Coronary artery (tissue), 2 donors: Measurements from ENCODE around the gene PRKCH.

Experiments used
- DNase-seq: peaks from one replicate; pipeline ENCODE4 v3.0.0-alpha.2; 2017; ENCODE audit warnings: low spot score
- H3K27ac ChIP-seq, 2 donors: fragments of 200-600 bp; sonication (generic); one replicate each; pipeline ENCODE4 v1.5.1; 2016 to 2019
- H3K4me3 ChIP-seq: fragments of 200-600 bp; sonication (generic); 2 replicates; pipeline ENCODE4 v1.5.1; 2016; ENCODE audit warnings: mild to moderate bottlenecking, moderate library complexity
- TF ChIP-seq, protein P1 (sequence below): fragments of 200-600 bp; sonication (generic); IDR thresholded peaks from one replicate; pipeline ENCODE4 v1.5.1; 2019; ENCODE audit warnings: antibody characterized with exemption

PRKCH gene

GRCh38 chr14:61456720-61457119, 135.3 kb downstream of the PRKCH start:
- no peak for DNase-seq
- H3K4me3 ChIP-seq = no peak overlapping the region
- H3K27ac ChIP-seq = no peak overlapping the region
- TF ChIP-seq, protein P1, sequence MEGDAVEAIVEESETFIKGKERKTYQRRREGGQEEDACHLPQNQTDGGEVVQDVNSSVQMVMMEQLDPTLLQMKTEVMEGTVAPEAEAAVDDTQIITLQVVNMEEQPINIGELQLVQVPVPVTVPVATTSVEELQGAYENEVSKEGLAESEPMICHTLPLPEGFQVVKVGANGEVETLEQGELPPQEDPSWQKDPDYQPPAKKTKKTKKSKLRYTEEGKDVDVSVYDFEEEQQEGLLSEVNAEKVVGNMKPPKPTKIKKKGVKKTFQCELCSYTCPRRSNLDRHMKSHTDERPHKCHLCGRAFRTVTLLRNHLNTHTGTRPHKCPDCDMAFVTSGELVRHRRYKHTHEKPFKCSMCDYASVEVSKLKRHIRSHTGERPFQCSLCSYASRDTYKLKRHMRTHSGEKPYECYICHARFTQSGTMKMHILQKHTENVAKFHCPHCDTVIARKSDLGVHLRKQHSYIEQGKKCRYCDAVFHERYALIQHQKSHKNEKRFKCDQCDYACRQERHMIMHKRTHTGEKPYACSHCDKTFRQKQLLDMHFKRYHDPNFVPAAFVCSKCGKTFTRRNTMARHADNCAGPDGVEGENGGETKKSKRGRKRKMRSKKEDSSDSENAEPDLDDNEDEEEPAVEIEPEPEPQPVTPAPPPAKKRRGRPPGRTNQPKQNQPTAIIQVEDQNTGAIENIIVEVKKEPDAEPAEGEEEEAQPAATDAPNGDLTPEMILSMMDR = peak; percentile 76

DNA sequence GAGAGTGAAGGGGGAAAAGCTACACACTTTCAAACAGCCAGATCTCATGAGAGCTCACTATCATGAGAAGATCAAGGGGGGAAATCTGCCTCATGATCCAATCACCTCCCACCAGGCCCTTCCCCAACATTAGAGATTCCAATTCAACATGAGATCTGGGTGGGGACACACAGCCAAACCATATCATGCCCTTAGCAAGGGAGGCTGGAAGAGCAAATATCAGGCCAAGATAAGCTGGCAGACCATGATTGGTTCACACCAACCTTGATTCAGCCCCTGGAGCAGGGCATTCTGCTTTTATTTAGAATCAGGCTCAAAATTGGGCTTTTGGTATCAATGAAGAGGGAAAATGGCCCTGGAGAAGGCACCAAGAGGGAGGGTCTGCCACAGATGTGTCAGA, 137.4 kb downstream of the PRKCH start:
- DNase-seq = no peak
- Histone ChIP-seq H3K4me3 (no peak overlapping the region), H3K27ac (no peak overlapping the region)
- TF ChIP-seq, protein P1 = no peak

DNA sequence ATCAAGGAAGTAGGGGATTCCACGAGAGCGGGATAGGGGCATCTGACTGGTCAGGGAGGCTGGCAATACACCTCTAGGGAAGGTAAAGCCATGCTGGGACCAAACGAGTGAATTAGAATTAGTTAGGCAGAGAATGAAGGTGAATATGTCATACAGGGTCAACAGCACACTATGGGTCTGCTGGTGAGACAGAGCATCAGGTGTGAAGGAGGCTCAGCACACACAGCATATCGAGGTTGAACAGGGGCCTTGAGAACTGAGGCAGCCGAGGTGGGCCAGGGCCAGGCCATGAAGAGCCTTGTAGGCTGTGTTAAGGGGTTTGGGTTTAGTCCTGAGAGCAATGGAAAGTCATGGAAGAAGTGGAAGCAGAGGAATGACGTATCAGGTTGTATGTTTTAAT, 137.8 kb downstream of the PRKCH start:
- Histone ChIP-seq H3K4me3 (no peak overlapping the region), H3K27ac (no peak overlapping the region)
- TF ChIP-seq, protein P1 = no peak

DNA sequence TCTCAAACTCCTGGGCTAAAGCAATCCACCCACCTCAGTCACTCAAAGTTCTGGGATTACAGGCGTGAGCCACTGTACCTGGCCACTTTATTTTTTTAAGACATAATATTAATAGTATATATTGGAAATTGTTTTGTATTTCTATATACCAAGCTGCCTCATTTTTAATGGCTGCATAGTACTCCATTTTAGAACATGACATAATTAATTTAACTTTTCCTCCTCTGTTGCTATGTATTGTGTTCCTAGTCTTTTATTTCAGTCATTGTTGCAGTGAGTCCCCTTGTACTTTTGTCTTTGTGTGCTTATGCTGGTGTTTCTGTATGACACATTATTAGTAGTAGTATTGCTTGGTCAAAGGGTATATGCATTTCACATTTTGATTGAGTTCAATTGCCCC, 138.7 kb downstream of the PRKCH start:
- no peak for DNase-seq
- TF ChIP-seq, protein P1 = no peak
- Histone ChIP-seq H3K27ac (no peak overlapping the region), H3K4me3 (no peak overlapping the region)

More for the DNA sequence above, 137.8 kb downstream of the PRKCH start:
- peak; percentile 65 for DNase-seq

DNA sequence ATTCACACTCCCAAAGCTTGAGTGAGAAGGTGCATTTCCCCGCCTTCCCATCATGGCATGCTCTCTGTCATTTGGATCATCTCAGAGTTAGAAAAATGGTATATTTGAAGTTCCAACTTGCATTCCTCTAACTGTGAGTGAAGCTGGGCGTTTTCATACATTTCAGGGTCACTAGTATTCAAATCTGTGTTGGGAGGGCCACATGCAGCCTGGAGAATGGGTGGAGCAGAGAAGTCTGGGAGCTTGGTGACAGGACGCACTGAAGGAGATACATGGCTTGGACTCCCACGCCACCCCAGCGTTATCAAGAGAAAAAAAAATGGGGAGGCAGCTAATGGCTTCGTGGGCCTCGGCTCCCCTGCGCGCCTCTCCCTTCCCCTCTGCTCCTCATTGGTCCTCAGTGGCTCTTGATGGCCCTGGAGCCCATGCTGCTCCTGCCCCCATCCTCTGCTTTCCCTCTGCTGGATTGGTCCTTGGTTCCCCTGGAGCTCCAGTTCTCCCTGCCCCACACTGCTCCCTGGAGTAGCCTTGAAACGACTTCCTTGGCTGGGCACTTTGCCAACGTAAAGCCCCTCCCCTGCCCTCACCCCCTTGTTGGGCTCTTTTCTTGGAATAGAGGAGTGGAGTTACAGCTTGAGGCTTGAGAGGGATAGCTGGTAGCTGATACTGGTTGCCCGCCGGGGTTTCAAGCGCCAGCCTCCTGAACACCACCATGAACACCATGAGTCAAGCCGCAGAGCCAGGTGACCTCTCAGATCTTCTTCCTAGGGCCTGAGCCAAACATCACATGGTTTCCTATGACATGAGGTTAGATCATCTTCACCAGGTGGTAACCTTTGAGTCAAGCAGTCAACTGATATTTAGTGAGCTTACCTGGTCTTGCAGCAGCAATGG, 139.6 kb downstream of the PRKCH start:
- no peak overlapping the region for H3K4me3 ChIP-seq
- TF ChIP-seq, protein P1 = no peak
- peak; percentile 60 for DNase-seq
- no peak overlapping the region for H3K27ac ChIP-seq

GRCh38 chr14:61461808-61462275, 140.5 kb downstream of the PRKCH start:
- Histone ChIP-seq H3K4me3 (no peak overlapping the region), H3K27ac (no peak overlapping the region)
- DNase-seq = peak; percentile 65
- TF ChIP-seq, protein P1 = peak; percentile 57
